NCI-H128 (cell line): ENCODE measurements around the gene CST9L.

ENCODE experiments used
- DNase-seq: peaks from one replicate; lab custom pipeline; 2025; ENCODE audit not compliant: unreplicated experiment; lab: John Stamatoyannopoulos, UW

Gene CST9L

GRCh38 chr20:23547613-23548012 is 20.7 kb downstream of the CST9L start:
- DNase-seq: no peak

GRCh38 chr20:23546435-23547144 is 21.7 kb downstream of the CST9L start:
- DNase-seq: no peak

GRCh38 chr20:23544133-23544532 is 24.2 kb downstream of the CST9L start:
- no peak for DNase-seq

- DNase-seq: no peak
Measured at GRCh38 chr20:23542801-23543200, 25.5 kb downstream of the CST9L start.

GRCh38 chr20:23541776-23542175 is 26.5 kb downstream of the CST9L start:
- no peak for DNase-seq

- no peak for DNase-seq
Measured at GRCh38 chr20:23541330-23541729, 27.0 kb downstream of the CST9L start.

GRCh38 chr20:23540624-23541023 is 27.7 kb downstream of the CST9L start:
- no peak for DNase-seq

GRCh38 chr20:23537030-23537429 is 31.3 kb downstream of the CST9L start:
- no peak for DNase-seq

- no peak for DNase-seq
Measured at GRCh38 chr20:23536328-23536974, 31.8 kb downstream of the CST9L start.

- no peak for DNase-seq
Measured at GRCh38 chr20:23534801-23535593, 33.3 kb downstream of the CST9L start.

GRCh38 chr20:23533161-23533560 is 35.1 kb downstream of the CST9L start:
- no peak for DNase-seq

- no peak for DNase-seq
Measured at GRCh38 chr20:23532533-23532932, 35.8 kb downstream of the CST9L start.

GRCh38 chr20:23530937-23531567 is 37.2 kb downstream of the CST9L start:
- no peak for DNase-seq

- no peak for DNase-seq
Measured at GRCh38 chr20:23528867-23529431, 39.3 kb downstream of the CST9L start.

- no peak for DNase-seq
Measured at GRCh38 chr20:23526850-23527249, 41.4 kb downstream of the CST9L start.

- no peak for DNase-seq
Measured at GRCh38 chr20:23524146-23524545, 44.1 kb downstream of the CST9L start.

GRCh38 chr20:23520185-23520584 is 48.1 kb downstream of the CST9L start:
- no peak for DNase-seq

GRCh38 chr20:23519556-23519955 is 48.7 kb downstream of the CST9L start:
- no peak for DNase-seq

- DNase-seq: no peak
Measured at GRCh38 chr20:23517719-23518118, 50.6 kb downstream of the CST9L start.

GRCh38 chr20:23515250-23515939 is 52.9 kb downstream of the CST9L start:
- DNase-seq: no peak

GRCh38 chr20:23514848-23515247 is 53.4 kb downstream of the CST9L start:
- no peak for DNase-seq
